ENCODE measurements around the gene MPP3. TPM values are rescaled to one million over a fixed set of nuclear protein-coding genes. Genes with fewer than 3 reads are reported as not detected.

The MPP3 gene
- total and polyA plus RNA-seq, 2 of the 4 experiments (the other 2 are of a cell fraction): 5.7 to 11.9 TPM

GRCh38 chr17:43845766-43846165 lies 12.8 kb upstream of the MPP3 start:
- Histone ChIP-seq H3K9me3 (ENCODE audit: control insufficient read depth, insufficient read depth, low read length) (no peaks in the 10 kb centered on the region), H2AK5ac (ENCODE audit: low read depth, low read length) (no peak overlapping the region), H3K9ac (ENCODE audit: low read depth, low read length) (no peak overlapping the region), H4K8ac (ENCODE audit: low read depth in 2 of 2, low read length in 2 of 2) (no peak overlapping the region), H2BK5ac (ENCODE audit: low read depth, low read length, poor library complexity, severe bottlenecking) (no peak overlapping the region), H3K56ac (ENCODE audit: extremely low read depth, insufficient read depth, low read length) (no peak overlapping the region), H2AFZ (replicated peaks; ENCODE audit: low read length, poor library complexity) (no peak overlapping the region), H2BK15ac (ENCODE audit: low read depth, low read length) (no peak overlapping the region), H3K27ac (ENCODE audit: insufficient read depth, low read length) (no peak overlapping the region), H2BK20ac (ENCODE audit: low read depth, low read length) (no peak overlapping the region), H3K14ac (replicated peaks; ENCODE audit: low read depth, low read length) (no peak overlapping the region), H4K5ac (ENCODE audit: low read depth, low read length) (no peak overlapping the region), H4K91ac (ENCODE audit: insufficient read depth, low read depth, low read length) (no peak overlapping the region), H4K20me1 (ENCODE audit: insufficient read depth, low read length) (no peaks in the 10 kb centered on the region), H3K18ac (ENCODE audit: low read depth, low read length) (no peak overlapping the region), H3K23ac (ENCODE audit: low read depth, low read length) (no peak overlapping the region), H3K36me3 (ENCODE audit: control insufficient read depth, insufficient read depth, low read length) (no peaks in the 10 kb centered on the region), H3K4me2 (ENCODE audit: low read depth, low read length) (no peak overlapping the region), H2AK9ac (replicated peaks; ENCODE audit: low read depth, low read length, poor library complexity) (no peak overlapping the region), H3K4me3 (ENCODE audit: insufficient read depth, low read depth, low read length) (no peak overlapping the region), H3K9me1 (ENCODE audit: insufficient read depth, low read length) (no peaks in the 10 kb centered on the region), H3K4ac (ENCODE audit: low read depth, low read length) (no peak overlapping the region), H3K79me1 (ENCODE audit: low read depth in 1 of 2, low read length in 2 of 2) (no peaks in the 10 kb centered on the region), H3K4me1 (ENCODE audit: control insufficient read depth, insufficient read depth, low read length) (no peaks in the 10 kb centered on the region), H2BK120ac (ENCODE audit: low read depth, low read length) (no peak overlapping the region), H3K27me3 (ENCODE audit: control insufficient read depth, insufficient read depth, low read length) (peaks cover 24% of the 10 kb centered on the region)
- WGBS, 2 experiments (ENCODE audit: extremely low coverage in 2 of 2, insufficient read length in 1 of 2): no CpG with 5 or more reads among the region's 4 CpGs
- BruUV-seq (replicated peaks): no TSS peak
- ChIA-PET POLR2A (ENCODE audit: unreplicated experiment) (no interaction called here), CTCF (interaction anchor here (0.6 to 1.5 kb wide), 8 partner anchors 10 to 68 kb away, joined by 3 to 21 read pairs (median 4); partner anchors contain the start of gene DUSP3)
- TF ChIP-seq RAD21 (IDR thresholded peaks at IDR 0.05; ENCODE audit: low read length): no peak
- no peak for TF ChIP-seq SMC3 (IDR thresholded peaks at IDR 0.05; ENCODE audit: low read depth, low read length)
- TF ChIP-seq, protein P1, sequence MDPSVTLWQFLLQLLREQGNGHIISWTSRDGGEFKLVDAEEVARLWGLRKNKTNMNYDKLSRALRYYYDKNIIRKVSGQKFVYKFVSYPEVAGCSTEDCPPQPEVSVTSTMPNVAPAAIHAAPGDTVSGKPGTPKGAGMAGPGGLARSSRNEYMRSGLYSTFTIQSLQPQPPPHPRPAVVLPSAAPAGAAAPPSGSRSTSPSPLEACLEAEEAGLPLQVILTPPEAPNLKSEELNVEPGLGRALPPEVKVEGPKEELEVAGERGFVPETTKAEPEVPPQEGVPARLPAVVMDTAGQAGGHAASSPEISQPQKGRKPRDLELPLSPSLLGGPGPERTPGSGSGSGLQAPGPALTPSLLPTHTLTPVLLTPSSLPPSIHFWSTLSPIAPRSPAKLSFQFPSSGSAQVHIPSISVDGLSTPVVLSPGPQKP (IDR thresholded peaks at IDR 0.05; ENCODE audit: borderline replicate concordance, low read depth, low read length): no peak
- no peak for TF ChIP-seq MAZ (IDR thresholded peaks at IDR 0.05; ENCODE audit: borderline replicate concordance, low read depth, low read length)
- no peak for TF ChIP-seq USF2 (IDR thresholded peaks at IDR 0.05; ENCODE audit: low read depth, low read length)
- no peak for TF ChIP-seq CHD1 (IDR thresholded peaks at IDR 0.05; ENCODE audit: low read depth, low read length)
- dilution Hi-C loops (cut with HindIII; ENCODE audit: low sequenced_read_pairs, unreplicated experiment): no loop called here
- in situ Hi-C loops (cut with MboI; ENCODE audit: low sequenced_read_pairs): no loop called here
- DNase-seq (no peak), ATAC-seq (ENCODE audit: low read depth) (no peak)
- intact Hi-C loops (cut with micrococcal nuclease): loop anchor here (1.0 to 5.0 kb wide), 3 partner anchors 63 to 151 kb away; partner anchors contain the start of gene CFAP97D1
